GM10847 (cell line): ENCODE results near the gene STPG2.

Experiments
- POLR2A ChIP-seq: IDR thresholded peaks from 2 replicates; pipeline ENCODE4 v1.6.1; 2011; ENCODE audit not compliant: insufficient read length; ENCODE audit errors: extremely low read depth

The STPG2 gene

DNA sequence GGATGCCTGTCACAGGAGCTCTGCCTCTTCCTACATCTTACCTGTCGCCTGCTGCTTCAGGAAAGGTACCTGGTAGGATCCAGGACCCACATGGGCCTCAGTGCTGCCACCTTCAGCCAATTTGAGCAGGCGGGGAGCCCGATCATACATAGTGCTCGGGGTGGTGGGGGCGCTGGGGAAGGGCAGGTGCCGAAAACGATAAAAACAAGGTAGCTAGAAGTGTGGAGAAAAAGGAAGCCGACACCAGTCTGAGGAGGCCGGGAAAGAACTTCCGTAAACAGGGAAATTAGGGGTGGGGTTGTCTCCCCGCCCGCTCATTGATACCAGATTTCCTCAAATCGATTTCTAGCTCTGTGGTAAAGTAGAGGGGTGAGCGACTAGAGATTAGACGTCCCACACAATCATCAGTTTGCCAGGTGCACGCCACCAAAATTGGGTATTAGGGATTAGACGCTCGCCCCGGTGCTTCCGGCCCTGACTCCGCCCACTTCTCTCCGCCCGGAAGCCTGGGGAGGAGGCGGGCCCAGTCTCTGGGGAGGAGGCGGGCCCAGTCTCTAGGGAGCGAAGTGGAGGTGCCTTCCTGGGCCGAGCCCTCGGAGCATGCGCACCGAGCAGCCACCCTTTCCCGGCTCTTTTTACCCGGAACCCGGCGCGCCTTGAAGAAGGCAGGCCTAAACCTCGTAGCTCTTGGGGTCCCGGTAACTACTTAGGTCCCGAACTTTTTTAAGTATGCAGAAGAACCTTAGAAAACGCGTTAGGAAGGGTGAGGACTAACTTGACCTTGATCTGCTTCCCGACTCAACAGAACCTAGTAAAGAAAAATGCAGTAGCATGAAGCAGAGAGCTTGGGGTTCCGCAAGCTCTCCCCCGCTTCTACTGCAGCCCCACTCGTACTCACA lies at the start of gene STPG2:
Gene STPG2 (minus strand): TSS at position 476 of the 899 bp plus-strand sequence.
- peak; percentile 43 for TF ChIP-seq POLR2A

DNA sequence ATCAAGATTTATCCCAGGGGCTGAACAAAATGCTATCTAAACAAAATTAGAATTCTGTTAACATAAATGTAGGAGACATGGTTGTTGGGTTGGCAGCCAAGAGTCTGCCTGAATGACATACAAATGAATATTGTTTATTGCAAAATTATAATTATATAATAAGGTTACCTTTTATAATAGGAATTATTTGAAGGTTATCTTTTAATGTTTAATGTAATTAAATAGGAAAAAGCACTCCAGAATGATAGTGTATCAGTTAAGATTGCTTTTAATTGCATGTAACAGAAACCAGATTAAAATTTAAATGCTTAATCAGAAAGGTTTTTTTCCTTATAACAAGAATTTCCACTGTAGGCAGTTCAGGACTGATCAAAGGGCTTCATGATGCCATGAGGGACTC lies 42.0 kb upstream of the STPG2 start:
- no peak for TF ChIP-seq POLR2A

DNA sequence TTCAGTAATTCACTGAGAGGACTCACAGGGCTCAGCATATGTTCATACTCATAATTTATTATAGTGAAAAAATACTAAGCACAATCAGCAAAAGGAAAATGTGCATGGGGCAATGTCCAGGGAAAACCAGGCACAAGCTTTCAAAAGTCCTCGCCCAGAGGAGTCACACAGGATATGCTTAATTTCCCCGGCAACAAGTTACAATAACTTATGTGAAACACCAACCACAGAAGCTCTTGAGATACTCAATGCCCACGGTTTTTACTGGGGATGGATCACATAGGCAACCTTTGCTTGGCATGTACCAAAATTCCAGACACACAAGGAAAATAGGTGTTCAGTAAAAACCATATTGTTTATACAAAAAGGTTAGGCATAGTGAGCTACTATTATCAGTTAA lies 38.5 kb upstream of the STPG2 start:
- no peak for TF ChIP-seq POLR2A

DNA sequence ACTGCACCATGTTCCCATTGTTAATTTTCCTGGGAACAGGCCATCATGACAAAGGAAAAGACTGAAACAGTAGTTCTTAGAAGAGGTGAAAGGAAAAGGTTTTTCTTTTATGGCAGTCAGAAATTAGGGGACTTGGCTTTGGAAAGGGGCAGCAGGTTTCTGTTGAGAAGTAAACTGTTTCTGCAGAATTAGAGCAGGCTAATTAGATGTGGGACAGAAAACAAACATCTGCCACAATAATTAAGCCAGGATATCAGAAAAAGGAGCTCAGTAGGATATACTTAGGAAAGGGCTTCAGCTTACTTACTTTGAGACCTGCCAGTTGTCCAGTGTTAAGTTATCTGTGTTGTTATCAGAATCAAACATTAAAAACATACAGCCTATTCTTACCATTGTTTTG lies 36.7 kb upstream of the STPG2 start:
- TF ChIP-seq POLR2A, result no peak

DNA sequence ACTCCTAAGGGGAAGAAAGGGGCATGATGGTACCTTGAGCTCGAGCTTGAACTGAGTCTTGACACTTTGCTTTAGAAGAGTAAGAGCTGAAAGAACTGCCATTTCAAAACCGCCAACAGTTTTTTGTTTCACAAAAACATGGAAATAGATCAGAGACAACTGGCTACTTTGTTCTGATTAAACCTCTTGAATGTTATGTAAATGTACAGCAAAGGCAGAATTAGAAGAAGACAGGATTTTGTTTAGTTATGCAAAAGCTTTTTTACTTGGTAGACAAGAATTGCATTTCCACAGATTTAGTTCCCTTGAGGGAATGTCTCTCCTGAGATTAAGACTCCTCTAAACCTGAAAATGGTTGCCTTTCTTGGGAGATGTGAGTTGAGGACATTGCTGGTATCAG lies 33.3 kb upstream of the STPG2 start:
- TF ChIP-seq POLR2A, result no peak

DNA sequence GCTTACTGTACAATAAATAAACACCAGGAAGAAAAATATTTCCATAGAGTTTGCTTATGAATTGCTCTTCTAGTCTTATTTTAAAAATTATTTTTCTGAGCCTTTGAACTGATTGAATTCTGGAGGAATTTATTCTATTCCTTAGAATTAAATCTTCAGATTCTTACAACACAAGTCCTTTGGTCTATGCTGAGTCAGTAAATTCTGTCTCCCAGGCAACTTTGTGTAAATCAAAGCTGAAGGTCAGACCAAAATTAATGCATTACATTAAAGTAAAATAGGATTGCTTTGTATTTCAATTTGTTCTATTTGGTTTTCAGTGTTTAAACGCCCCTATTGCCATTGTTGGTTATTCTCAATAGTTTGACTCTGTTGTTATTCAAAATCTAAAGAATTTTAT lies 26.8 kb upstream of the STPG2 start:
- no peak for TF ChIP-seq POLR2A

DNA sequence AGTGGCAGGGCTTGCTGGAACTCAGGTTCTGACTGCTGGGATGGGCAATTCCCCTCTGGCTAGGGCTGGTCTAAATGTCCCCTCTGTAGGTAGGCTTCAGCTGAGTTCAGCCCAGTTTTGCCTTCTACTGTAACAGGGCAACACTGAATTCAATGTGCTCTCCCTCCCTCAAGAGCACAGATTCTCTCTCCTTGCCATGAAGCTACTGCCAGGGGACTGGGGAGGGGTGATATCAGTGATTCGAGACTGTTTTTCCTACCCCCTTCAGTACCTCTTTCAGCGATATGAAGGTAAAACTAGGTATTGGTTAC lies 23.4 kb upstream of the STPG2 start:
- TF ChIP-seq POLR2A, result no peak

DNA sequence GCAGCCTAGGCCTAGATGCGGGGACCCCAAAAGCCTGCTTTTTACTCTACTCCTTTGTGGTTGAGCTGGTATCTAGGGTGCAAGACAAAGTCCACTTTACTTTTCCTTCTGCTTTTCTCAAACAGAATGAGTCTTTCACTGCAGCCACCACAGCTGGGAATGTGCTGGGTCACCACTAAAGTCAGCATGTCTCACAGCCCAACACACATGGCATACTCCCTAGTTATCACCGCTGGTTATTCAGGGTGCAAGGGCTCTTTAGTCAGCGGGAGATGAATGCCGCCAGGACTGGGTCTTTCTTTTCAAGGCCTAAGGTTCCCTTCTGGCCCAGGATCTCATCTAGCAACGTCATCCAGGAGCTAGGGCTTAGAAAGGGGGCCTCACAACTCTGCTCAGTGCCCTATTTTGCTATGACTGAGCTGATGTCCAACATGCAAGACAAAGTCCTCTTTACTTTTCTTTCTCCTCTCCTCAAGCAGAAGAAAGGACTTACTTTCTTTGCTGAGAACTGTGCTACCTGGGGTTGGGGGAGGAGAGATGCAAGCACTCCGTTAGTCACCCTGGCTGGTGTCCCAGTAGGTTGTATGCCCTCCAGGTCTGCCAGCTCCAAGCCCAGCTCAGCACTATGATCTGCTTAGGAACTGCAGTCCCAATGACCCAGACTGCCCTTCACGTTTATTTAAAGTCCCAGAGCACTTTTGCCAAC lies 22.9 kb upstream of the STPG2 start:
- no peak for TF ChIP-seq POLR2A

DNA sequence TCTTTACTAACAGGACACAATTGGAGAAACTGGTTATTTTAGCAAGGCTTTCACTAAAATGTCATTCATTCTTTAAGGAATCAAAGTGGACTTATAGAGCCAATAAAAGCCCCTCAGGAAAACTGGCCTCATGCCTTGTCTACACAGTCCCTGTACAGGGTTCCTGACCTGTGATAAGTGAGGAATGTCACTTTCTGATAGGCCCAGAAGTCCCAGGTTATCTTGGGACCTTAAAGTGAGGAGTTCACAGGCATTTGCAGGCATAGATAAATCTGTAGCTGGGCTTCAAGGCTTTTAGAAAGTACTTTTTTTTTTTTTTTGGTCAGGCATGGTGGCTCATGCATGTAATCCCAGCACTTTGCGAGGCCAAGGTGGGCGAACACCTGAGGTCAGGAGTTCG lies 19.4 kb upstream of the STPG2 start:
- no peak for TF ChIP-seq POLR2A

DNA sequence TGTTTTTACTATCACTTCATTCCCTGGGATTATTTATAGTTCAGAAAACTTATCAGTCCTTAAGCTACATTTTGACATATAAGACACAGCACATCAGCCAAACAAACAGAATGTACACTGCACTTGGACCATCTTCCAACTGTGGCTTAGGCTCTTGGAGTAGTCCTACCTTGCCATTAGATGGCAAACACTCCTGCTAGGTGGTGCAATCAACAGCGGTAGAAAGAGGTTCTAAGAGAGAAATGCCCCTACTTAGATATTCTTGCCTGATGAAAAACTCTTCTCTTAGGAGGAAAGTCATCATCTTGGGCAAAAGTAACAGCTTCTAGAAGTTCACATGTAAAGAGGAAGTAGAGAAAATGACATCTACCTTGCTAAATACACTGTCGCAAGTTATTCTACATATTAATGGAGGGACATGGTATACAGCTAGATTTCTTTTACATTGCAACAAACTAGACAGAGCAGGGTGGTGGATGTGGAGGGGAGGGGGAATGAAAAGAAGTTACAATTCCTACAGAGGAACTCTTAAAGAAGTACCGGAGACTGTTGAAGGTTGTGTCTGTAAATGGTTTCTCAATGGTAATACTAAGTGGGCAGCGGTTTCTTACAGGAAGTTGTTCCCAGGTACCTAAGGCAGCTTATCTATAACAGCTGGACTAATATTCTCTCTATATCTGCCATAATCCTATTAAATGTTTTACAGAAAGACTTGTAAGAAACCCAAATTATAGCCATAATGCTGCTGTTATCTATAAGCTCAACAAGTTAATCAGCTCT lies 8.1 kb upstream of the STPG2 start:
- no peak for TF ChIP-seq POLR2A

DNA sequence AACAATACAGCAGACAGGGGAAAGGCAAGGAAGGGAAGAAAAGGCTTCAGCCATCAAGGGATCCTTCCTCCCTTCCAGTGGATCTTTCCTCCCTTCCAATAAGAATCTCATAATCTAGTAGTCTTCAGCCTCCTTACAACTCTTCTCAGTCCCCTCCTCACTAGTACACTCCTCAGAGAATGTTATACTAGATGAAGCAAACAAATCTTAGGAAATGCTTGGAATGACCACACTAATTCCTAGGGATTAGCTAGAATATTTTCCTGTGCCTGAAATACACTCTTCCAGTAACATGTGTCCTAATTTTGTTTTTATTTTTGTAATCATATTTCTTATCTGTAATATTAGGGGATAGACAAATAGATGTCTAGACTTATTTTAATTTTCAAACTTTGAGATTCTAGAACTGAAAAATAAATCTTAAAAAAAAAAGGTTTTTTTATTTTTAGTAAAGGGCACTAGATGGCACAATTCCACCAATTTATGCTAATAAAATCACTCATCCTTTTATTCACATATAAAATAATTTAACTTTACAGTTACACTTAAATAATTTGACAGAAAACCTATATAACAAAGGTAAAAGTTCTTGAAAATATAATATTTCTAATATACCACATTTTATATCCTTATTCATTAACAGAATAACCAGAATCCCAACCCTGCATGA lies 7.0 kb upstream of the STPG2 start:
- no peak for TF ChIP-seq POLR2A

DNA sequence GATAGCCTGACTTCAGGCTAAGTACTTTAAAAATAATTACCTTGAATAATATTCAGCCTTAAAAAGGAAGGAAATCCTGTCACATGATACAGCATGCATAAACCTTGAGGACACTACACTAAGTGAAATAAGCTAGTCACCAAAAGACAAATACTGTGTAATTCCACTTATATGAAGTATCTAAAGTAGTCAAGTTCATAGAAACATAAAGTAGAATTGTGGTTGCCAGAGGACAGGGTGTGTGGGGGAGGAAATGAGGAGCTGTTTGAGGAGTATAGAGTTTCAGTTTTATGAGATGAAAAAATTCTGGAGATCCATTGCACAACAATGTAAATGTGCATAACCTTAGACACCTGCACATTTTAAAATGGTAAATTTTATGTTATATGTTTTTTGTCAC lies 5.6 kb upstream of the STPG2 start:
- TF ChIP-seq POLR2A, result no peak

DNA sequence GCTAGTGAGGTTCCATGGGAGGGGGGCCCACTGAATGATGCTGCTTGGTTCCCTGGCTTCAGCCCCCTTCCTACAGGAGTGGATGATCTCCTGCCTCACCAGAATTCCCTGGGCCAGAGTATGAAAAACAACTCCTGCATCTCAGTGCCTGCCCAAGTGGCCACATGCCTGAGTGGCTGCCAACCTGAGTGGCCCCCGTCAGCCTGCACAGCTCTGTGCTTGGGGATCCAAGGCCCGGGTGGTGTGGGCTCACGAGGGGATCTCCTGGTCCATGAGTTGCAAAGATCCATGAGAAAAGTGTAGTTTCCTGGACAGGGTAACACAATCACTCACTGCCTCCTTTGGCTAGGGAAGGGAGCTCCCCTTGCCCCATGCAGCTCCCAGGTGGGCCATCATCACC lies 17.1 kb downstream of the STPG2 start:
- no peak for TF ChIP-seq POLR2A

DNA sequence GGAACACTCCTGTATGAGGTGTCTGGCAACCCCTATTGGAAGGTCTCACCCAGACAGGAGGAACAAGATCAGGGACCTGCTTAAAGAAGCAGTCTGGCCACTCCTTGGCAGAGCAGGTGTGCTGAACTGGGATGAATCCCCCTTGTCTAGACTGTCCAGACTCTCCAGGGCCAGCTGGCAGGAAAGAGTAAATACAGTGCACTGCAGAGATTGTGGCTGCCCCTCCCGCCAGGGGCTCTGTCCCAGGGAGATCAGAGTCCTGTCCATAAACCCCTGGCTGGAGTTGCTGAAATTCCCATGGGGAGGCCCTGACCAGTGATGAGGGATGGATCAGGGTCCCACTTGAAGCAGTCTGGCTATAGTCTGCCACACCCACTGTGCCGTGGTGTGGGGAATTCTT lies 17.7 kb downstream of the STPG2 start:
- TF ChIP-seq POLR2A, result no peak

DNA sequence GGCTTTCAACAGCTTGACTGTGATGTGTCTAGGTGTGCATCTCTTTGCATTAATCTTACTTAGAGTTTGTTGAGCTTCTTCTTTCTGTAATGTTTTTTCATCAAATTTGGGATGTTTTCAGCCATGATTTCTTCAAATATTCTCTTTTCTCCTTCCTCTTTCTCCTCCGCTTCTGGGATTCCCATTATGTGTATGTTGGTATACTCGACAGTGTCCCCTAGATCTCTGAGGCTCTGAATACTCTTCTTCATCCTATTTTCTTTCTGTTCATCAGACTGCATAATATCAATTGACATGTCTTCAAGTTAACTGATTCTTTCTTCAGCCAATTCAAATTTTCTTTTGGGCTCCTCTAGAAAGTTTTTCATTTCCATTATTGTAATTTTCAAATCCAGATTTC lies 25.9 kb downstream of the STPG2 start:
- no peak for TF ChIP-seq POLR2A
